ENCODE data around the gene OPCML.

Gene OPCML

GRCh38 chr11:133021553-133021952 is 510.7 kb downstream of the OPCML start:
- Histone ChIP-seq H3K27me3 (replicated peaks; ENCODE audit: insufficient read depth, low read length) (no peaks in the 10 kb centered on the region), H3K27ac (ENCODE audit: low read length) (no peak overlapping the region), H3K36me3 (replicated peaks; ENCODE audit: insufficient read depth, low read length) (no peaks in the 10 kb centered on the region), H3K9me2 (replicated peaks; ENCODE audit: insufficient read depth, low read length) (no peaks in the 10 kb centered on the region), H3K9me3 (replicated peaks; ENCODE audit: insufficient read depth, low read length) (no peaks in the 10 kb centered on the region), H4K20me1 (ENCODE audit: insufficient read depth, low read length) (no peaks in the 10 kb centered on the region), H3K4me2 (ENCODE audit: low read depth, low read length) (no peak overlapping the region), H3K4me3 (ENCODE audit: low read length) (no peak overlapping the region), H3F3A (ENCODE audit: insufficient read depth, low read length) (no peaks in the 10 kb centered on the region), H2AFZ (ENCODE audit: low read length) (no peak overlapping the region), H3K4me1 (ENCODE audit: low read length) (no peaks in the 10 kb centered on the region), H3K79me2 (ENCODE audit: low read length) (no peaks in the 10 kb centered on the region), H3K9ac (ENCODE audit: low read length) (no peak overlapping the region)
- TF ChIP-seq EZH2phosphoT487 (IDR thresholded peaks at IDR 0.05; ENCODE audit: low read length) (no peak), EZH2 (optimal IDR thresholded peaks at IDR 0.05; ENCODE audit: low read depth, low read length) (no peak)
- TF ChIP-seq, protein P1, sequence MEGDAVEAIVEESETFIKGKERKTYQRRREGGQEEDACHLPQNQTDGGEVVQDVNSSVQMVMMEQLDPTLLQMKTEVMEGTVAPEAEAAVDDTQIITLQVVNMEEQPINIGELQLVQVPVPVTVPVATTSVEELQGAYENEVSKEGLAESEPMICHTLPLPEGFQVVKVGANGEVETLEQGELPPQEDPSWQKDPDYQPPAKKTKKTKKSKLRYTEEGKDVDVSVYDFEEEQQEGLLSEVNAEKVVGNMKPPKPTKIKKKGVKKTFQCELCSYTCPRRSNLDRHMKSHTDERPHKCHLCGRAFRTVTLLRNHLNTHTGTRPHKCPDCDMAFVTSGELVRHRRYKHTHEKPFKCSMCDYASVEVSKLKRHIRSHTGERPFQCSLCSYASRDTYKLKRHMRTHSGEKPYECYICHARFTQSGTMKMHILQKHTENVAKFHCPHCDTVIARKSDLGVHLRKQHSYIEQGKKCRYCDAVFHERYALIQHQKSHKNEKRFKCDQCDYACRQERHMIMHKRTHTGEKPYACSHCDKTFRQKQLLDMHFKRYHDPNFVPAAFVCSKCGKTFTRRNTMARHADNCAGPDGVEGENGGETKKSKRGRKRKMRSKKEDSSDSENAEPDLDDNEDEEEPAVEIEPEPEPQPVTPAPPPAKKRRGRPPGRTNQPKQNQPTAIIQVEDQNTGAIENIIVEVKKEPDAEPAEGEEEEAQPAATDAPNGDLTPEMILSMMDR (IDR thresholded peaks at IDR 0.05; ENCODE audit: low read length): no peak
- no peak for DNase-seq

DNA sequence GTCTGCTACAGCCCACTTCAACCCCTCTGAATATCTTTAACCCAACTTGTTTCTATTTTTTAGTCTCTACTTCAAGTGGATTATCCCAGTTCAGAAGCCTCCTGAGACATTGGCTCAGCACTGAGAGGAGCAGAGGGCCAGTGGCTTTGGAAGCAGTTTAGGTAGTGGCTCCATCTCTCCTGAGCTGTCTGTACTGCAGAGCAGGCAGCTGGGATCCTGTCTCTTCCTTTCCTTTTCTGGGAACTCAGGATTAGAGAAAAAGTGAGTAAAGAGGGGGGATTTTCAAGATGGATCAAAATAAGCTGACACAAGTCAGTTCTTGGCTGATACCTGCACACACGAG is 512.0 kb downstream of the OPCML start:
- no peaks in the 10 kb centered on the region for H3K9me3 ChIP-seq (replicated peaks; ENCODE audit: insufficient read depth, low read length)
- H3K4me1 ChIP-seq (ENCODE audit: low read length): no peaks in the 10 kb centered on the region
- no peaks in the 10 kb centered on the region for H3K36me3 ChIP-seq (replicated peaks; ENCODE audit: insufficient read depth, low read length)
- H3K9me2 ChIP-seq (replicated peaks; ENCODE audit: insufficient read depth, low read length): no peaks in the 10 kb centered on the region
- TF ChIP-seq EZH2phosphoT487 (IDR thresholded peaks at IDR 0.05; ENCODE audit: low read length) (no peak), EZH2 (optimal IDR thresholded peaks at IDR 0.05; ENCODE audit: low read depth, low read length) (no peak)
- TF ChIP-seq, protein P1 (IDR thresholded peaks at IDR 0.05; ENCODE audit: low read length): no peak
- H4K20me1 ChIP-seq (ENCODE audit: insufficient read depth, low read length): no peaks in the 10 kb centered on the region
- no peaks in the 10 kb centered on the region for H3K27me3 ChIP-seq (replicated peaks; ENCODE audit: insufficient read depth, low read length)
- H3K79me2 ChIP-seq (ENCODE audit: low read length): no peaks in the 10 kb centered on the region
- no peak overlapping the region for H3K27ac ChIP-seq (ENCODE audit: low read length)
- H3F3A ChIP-seq (ENCODE audit: insufficient read depth, low read length): no peaks in the 10 kb centered on the region
- H3K4me3 ChIP-seq (ENCODE audit: low read length): no peak overlapping the region
- H2AFZ ChIP-seq (ENCODE audit: low read length): no peak overlapping the region
- no peak overlapping the region for H3K4me2 ChIP-seq (ENCODE audit: low read depth, low read length)
- DNase-seq: no peak
- H3K9ac ChIP-seq (ENCODE audit: low read length): no peak overlapping the region

DNA sequence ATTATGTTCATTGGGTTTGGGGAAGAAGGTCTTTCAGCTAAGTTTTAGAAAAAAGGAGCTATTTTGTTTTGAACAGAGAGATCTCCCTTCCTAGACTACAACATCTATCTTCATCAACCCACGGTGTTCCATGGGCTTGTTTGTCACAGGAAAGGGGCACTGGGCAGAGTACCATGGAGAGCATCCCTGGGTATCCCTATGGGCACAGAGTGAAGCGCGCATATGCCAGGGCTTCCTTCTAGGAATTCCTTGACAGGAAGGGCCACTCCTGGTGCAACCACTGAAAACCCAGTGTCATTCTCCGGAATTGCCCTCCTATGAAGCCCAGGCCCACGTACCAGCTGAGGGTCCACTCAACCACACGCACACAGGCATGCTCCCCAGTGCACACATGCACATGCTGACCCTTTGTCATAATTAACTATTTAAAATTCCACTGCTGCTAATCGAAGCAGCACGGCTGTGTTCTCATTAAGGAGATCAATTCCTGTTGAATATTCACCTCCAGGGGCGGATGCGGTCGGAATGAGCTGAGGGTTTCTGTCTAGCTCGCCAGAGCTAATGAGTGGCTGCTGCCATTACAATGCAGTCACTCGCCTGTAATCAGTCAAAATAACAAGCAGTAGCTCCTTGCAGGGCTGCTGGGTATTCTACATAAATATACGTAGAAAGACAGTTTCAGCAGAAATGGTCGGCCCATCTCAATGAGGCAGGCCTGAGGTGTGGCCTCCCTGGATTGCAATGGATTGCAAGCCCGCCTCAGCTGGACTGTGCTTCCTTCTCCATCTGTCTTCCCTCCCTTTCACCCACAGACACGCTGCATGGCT is 512.5 kb downstream of the OPCML start:
- Histone ChIP-seq H4K20me1 (ENCODE audit: insufficient read depth, low read length) (no peaks in the 10 kb centered on the region), H3K9me3 (replicated peaks; ENCODE audit: insufficient read depth, low read length) (no peaks in the 10 kb centered on the region), H3K9me2 (replicated peaks; ENCODE audit: insufficient read depth, low read length) (no peaks in the 10 kb centered on the region), H3F3A (ENCODE audit: insufficient read depth, low read length) (no peaks in the 10 kb centered on the region), H3K4me1 (ENCODE audit: low read length) (no peaks in the 10 kb centered on the region), H3K4me2 (ENCODE audit: low read depth, low read length) (no peak overlapping the region), H3K27ac (ENCODE audit: low read length) (no peak overlapping the region), H3K36me3 (replicated peaks; ENCODE audit: insufficient read depth, low read length) (no peaks in the 10 kb centered on the region), H3K9ac (ENCODE audit: low read length) (no peak overlapping the region), H3K27me3 (replicated peaks; ENCODE audit: insufficient read depth, low read length) (no peaks in the 10 kb centered on the region), H3K79me2 (ENCODE audit: low read length) (no peaks in the 10 kb centered on the region), H3K4me3 (ENCODE audit: low read length) (no peak overlapping the region), H2AFZ (ENCODE audit: low read length) (no peak overlapping the region)
- DNase-seq: no peak
- TF ChIP-seq, protein P1 (IDR thresholded peaks at IDR 0.05; ENCODE audit: low read length): no peak
- TF ChIP-seq EZH2phosphoT487 (IDR thresholded peaks at IDR 0.05; ENCODE audit: low read length) (no peak), EZH2 (optimal IDR thresholded peaks at IDR 0.05; ENCODE audit: low read depth, low read length) (no peak)
